SIG-M5 (cell line): ENCODE measurements around the gene ZNRD2.
"Not testable (repeated sequence)": the region's sequence is repeated elsewhere in the genome, so short reads cannot be mapped to it uniquely, and the experiment has no call there.

Source experiments
- DNase-seq: peaks from one replicate; lab custom pipeline; 2025; lab: John Stamatoyannopoulos, UW

Gene ZNRD2

DNA sequence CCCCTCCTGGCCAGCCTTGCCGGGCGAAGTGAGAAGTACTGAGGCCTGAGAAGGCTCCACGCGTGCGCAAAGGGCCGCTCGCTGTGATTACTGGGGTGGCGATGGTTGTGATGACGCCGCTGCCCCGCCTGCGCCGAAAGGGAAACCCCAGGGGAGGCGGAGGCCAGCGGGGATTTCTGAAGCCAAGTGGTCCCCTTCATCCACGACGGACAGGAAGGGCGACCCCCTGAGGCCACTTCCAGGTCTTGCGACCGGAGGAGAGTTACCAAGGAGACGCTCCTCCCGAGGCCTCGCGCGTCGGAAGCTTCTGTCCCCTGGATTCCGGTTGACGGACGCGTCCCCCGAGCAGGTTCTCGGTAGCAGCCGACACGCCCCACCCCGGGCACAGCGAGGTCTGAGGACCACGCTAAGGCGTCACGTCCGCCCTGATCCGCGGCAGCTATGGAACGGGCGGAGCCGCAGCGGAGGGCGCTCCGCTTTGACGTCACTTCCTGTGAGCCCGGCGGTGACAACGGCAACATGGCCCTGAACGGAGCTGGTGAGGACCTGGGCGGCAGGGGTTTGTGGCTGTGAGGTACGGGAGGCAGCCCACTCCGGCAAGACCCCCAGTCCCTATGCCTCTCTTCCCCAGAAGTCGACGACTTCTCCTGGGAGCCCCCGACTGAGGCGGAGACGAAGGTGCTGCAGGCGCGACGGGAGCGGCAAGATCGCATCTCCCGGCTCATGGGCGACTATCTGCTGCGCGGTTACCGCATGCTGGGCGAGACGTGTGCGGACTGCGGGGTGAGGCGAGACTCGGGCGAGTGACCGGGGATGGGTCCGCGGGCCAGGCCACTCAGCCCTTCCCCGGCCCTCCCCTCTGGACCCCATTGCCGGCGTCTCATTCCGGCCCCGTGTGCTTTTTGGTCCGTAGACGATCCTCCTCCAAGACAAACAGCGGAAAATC lies at the start of gene ZNRD2:
Gene ZNRD2, plus strand, starts transcription at position 505 of the 946 bp plus-strand sequence. Its CDS starts 15 bp downstream, at position 520.
- DNase-seq: peak; percentile 77

GRCh38 chr11:65521777-65522521 lies 48.3 kb upstream of the ZNRD2 start:
- DNase-seq: not testable (repeated sequence)

GRCh38 chr11:65522718-65523630 lies 47.3 kb upstream of the ZNRD2 start:
- DNase-seq: peak; percentile 27

- DNase-seq: not testable (repeated sequence)
These were observed 46.7 kb upstream of the ZNRD2 start for GRCh38 chr11:65523631-65523968.

- DNase-seq: no peak
These were observed 46.1 kb upstream of the ZNRD2 start for GRCh38 chr11:65524014-65524740.

DNA sequence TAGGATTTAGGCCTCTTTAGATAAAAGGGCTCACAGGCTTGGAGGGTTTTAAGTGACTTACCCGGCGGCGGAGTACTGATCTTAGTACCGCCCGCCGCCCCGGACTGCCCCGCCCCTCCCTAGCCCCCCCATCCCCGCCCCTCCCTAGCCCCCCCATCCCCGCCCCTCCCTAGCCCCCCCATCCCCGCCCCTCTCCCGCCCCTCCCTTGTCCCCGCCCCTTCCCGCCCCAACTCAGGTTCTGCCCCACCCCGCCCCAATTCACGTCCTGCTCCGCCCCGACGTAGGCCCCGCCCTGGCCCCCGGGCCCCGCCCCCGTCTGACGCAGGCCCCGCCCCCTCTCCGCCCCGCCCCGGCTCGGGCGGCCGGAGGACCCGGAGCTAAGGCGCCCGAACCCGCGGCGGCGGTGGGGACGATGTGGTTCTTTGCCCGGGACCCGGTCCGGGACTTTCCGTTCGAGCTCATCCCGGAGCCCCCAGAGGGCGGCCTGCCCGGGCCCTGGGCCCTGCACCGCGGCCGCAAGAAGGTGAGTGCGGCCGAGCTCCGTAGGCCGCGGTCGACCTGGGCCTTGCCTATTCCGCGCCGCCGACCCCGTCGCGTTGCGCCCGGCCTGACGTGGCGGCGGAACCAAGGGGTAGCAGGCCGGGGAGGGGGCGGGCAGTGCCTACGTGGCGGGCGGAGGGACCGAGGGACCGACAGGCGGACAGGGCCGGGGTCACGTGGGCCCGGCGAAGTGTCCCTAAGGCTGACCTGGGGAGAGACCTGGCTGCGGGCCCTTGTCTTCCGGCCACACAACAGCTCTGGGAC lies 45.3 kb upstream of the ZNRD2 start, which contains the start of gene SCYL1:
Gene SCYL1, plus strand, starts transcription at position 343 of the 805 bp plus-strand sequence. Its CDS starts 71 bp downstream, at position 414.
- DNase-seq: no peak

DNA sequence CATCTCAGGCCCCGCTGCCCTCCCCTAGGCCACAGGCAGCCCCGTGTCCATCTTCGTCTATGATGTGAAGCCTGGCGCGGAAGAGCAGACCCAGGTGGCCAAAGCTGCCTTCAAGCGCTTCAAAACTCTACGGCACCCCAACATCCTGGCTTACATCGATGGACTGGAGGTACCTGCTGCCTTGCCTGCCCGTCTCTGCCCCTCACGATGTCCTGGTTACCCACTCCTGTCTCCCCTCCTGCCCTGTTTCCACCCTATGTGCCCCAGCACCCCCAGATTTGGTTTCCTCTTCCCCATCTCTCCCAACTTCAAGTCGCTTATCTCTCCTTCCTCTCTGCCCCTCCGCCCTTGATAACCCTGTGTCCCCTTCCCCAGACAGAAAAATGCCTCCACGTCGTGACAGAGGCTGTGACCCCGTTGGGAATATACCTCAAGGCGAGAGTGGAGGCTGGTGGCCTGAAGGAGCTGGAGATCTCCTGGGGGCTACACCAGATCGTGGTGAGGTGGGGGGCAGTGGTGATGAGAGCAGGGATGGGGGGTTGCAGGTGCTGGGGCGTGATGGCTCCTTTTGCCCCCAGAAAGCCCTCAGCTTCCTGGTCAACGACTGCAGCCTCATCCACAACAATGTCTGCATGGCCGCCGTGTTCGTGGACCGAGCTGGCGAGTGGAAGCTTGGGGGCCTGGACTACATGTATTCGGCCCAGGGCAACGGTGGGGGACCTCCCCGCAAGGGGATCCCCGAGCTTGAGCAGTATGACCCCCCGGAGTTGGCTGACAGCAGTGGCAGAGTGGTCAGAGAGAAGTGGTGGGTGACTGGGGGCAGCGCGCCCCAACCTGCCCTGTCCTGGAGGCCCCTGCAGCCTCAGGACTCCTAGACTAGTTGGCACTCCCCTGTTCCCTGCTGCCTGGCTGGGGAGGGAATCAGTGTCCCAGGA lies 44.5 kb upstream of the ZNRD2 start:
- DNase-seq: no peak

GRCh38 chr11:65526744-65527143 lies 43.5 kb upstream of the ZNRD2 start:
- no peak for DNase-seq

DNA sequence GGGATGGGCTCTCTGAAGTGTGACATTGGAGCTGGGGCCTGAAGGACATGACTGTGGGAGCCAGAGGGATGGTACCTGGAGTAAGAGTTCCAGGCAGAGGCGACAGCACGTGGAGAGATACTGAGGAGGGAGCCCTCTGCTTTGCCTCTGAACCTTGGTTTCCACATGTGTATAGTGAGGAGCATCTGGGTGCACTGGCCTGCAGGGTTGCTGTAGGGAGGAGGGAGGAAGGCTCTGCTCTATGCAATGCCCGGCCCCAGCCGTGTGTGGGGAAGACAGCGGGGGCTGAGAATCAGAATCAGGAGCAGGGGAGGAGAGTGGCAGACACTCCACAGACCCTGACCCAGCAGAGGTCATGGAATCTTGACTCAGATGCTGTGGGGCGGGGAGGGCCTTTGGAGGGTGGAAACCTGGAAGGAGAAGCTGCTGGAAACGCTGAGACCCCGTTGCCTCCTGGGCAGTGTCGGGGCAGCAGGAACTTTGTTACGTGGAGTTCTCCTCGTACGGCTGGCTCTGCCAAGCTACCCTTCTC lies 41.4 kb upstream of the ZNRD2 start:
- DNase-seq: no peak

GRCh38 chr11:65529475-65530156 lies 40.7 kb upstream of the ZNRD2 start:
- no peak for DNase-seq

- DNase-seq: no peak
These were observed 40.1 kb upstream of the ZNRD2 start for GRCh38 chr11:65530157-65530496.

DNA sequence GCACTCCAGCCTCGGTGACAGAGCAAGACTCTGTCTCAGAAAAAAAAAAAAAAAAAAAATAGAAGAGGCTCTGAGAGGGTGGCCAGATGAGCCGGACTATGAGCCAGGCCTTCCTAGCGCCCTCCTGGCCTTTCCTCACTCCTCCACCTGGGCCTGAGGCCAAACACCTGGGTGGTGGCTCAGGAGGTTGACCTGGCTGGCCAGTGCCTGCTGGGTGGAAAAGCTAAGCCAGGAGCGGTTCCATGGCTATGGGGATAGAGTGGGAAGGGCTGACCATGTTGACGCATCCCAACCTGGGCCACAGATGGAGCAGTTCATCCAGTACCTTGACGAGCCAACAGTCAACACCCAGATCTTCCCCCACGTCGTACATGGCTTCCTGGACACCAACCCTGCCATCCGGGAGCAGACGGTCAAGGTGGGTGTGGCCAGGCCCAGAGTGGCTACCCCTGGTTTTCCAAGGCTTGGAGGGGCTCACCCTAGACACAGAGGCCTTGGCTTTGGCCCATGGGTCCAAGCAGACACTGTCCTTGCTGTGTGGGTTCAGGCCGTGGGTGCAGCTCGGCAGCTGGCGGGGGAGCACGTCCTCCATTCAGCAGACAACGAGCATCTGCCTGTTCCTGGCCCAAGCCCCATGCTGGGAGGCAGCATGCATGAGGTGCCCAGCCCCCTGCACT lies 37.8 kb upstream of the ZNRD2 start:
- DNase-seq: no peak

- DNase-seq: no peak
These were observed 35.2 kb upstream of the ZNRD2 start for GRCh38 chr11:65535102-65535501.

- no peak for DNase-seq
These were observed 33.6 kb upstream of the ZNRD2 start for GRCh38 chr11:65536412-65537295.

DNA sequence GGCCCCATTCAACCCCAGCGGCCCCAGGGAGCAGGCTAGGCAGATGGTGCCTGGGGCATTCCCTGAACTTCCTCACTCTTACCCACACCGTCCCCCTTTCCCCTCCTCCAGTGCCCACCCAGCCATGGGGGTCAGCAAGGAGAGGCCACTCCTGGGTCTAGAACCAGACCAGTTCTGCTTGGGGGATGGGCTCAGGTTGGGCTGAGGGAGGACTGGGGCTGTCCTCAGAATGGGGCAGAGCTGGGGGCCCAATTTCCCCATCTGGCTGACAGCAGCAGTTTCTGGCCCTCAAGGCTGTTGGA lies 33.0 kb upstream of the ZNRD2 start:
- DNase-seq: no peak

GRCh38 chr11:65537620-65538231 lies 32.6 kb upstream of the ZNRD2 start:
- no peak for DNase-seq
